Astrocyte of the cerebellum (primary cell): Measurements from ENCODE around the gene KLRG1.

Experiments
- DNase-seq: peaks from one replicate; pipeline ENCODE4 v3.0.0-alpha.2; 2011; ENCODE audit warnings: low read depth
- H3K4me3 ChIP-seq: 2 replicates; pipeline ENCODE4 v1.5.1; 2011; ENCODE audit warnings: mild to moderate bottlenecking, low read depth, low read length, moderate library complexity
- in situ Hi-C: cut with HindIII; loops from 2 replicates; pipeline ENCODE4 v1.10.0; 2017; ENCODE audit warnings: low sequenced_read_pairs
- TF ChIP-seq, protein P1 (sequence below): IDR thresholded peaks from 2 replicates; pipeline ENCODE4 v1.5.1; 2012; ENCODE audit warnings: low read length, low read depth, moderate library complexity, mild to moderate bottlenecking; ENCODE audit errors: missing control alignments

Gene KLRG1

DNA sequence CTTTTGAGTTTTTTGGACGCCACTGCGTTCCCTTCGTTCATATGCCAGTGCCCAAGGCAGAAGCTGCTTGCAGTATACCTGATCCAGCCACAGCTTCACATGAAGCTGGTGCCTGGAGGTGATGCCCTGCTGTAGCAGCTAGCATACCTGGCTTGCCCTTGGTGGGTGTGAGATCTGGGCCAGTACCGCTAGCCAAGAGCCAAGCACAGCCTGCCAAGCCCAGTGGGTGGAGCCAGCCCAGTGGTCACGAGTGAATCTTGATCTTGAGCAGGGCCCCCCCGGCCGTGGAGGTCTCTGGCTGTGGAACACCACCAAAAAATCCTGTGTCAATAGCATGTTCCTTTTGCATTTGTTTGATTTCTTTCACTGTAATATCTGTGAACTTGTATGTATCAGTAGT is 32.6 kb upstream of the KLRG1 start:
- no peak for DNase-seq
- TF ChIP-seq, protein P1, sequence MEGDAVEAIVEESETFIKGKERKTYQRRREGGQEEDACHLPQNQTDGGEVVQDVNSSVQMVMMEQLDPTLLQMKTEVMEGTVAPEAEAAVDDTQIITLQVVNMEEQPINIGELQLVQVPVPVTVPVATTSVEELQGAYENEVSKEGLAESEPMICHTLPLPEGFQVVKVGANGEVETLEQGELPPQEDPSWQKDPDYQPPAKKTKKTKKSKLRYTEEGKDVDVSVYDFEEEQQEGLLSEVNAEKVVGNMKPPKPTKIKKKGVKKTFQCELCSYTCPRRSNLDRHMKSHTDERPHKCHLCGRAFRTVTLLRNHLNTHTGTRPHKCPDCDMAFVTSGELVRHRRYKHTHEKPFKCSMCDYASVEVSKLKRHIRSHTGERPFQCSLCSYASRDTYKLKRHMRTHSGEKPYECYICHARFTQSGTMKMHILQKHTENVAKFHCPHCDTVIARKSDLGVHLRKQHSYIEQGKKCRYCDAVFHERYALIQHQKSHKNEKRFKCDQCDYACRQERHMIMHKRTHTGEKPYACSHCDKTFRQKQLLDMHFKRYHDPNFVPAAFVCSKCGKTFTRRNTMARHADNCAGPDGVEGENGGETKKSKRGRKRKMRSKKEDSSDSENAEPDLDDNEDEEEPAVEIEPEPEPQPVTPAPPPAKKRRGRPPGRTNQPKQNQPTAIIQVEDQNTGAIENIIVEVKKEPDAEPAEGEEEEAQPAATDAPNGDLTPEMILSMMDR, result no peak
- H3K4me3 ChIP-seq, result no peak overlapping the region
- in situ Hi-C loops, result no loop called here

DNA sequence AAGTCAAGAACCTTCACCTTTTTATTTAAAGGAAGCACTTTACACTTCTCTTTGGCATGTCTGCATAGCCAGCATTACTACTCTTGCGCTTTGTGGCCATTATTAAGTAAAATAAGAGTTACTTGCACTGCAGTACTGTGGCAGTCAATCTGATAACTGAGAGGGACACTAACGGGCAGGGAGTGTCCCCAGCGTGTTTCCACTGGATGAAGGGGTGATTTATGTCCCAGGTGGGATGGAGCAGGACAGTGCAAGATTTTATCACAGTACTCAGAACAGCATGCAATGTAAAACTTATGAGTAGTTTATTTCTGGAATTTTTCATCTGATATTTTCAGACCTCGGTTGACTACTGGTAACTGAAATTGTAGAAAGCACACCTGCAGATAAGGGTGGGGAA is 31.8 kb upstream of the KLRG1 start:
- TF ChIP-seq, protein P1, result no peak
- H3K4me3 ChIP-seq, result no peak overlapping the region
- DNase-seq, result no peak
- in situ Hi-C loops, result no loop called here

- H3K4me3 ChIP-seq, result no peak overlapping the region
- TF ChIP-seq, protein P1, result no peak
- in situ Hi-C loops, result no loop called here
- no peak for DNase-seq
Observed at GRCh38 chr12:8958066-8958465, 31.3 kb upstream of the KLRG1 start.

DNA sequence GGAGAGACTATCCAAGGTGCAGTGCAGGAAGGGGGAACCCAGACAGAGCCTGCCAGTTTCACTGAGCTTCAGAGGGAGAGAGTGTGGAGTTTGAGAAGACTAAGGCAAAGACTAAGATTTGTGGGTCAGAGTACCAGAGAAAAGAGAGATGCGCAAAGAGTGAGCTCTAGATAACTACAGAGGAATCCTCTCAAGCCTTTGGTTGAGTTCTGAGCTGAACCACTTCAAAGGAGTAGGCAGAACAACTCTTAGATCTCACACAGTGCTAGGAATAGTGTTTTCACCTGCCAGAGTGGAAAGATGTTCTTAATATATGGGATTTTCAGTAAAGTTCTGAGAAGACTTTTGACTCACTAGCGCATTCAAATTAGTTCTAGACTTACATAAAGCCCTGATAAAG is 29.2 kb upstream of the KLRG1 start:
- DNase-seq, result no peak
- TF ChIP-seq, protein P1, result no peak
- H3K4me3 ChIP-seq, result no peak overlapping the region
- in situ Hi-C loops, result loop anchor here (5.0 kb wide), 1 partner anchor 77 kb away; no protein-coding TSS in a partner anchor

GRCh38 chr12:8968761-8969160 is 20.6 kb upstream of the KLRG1 start:
- in situ Hi-C loops, result no loop called here
- TF ChIP-seq, protein P1, result no peak
- H3K4me3 ChIP-seq, result no peak overlapping the region
- DNase-seq, result no peak

- DNase-seq, result no peak
- in situ Hi-C loops, result no loop called here
- TF ChIP-seq, protein P1, result no peak
- no peak overlapping the region for H3K4me3 ChIP-seq
Observed at GRCh38 chr12:8969861-8970411, 19.4 kb upstream of the KLRG1 start.

DNA sequence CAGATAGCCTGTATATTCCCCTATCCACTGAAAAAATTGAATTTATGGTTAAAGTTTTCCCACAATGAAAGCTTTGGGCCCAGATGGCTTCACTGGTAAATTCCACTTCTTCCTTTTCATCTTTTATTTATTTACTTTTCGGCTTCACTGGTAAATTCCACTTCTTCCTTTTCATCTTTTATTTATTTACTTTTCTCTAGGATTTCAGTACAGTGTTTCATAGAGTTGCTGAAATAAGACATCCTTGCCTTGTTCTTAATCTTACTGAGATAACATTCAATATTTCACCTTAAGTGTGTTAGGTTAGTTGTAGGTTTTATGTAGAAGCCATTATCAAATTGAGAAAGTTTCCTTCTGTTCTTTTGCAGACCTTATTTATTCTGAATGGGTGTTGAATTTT is 18.9 kb upstream of the KLRG1 start:
- in situ Hi-C loops, result no loop called here
- TF ChIP-seq, protein P1, result no peak
- no peak for DNase-seq

More for the DNA sequence above, 18.9 kb upstream of the KLRG1 start:
- H3K4me3 ChIP-seq, result no peak overlapping the region
